ENCODE data around the gene ADI1.

The ADI1 gene, protein sequence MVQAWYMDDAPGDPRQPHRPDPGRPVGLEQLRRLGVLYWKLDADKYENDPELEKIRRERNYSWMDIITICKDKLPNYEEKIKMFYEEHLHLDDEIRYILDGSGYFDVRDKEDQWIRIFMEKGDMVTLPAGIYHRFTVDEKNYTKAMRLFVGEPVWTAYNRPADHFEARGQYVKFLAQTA

DNA sequence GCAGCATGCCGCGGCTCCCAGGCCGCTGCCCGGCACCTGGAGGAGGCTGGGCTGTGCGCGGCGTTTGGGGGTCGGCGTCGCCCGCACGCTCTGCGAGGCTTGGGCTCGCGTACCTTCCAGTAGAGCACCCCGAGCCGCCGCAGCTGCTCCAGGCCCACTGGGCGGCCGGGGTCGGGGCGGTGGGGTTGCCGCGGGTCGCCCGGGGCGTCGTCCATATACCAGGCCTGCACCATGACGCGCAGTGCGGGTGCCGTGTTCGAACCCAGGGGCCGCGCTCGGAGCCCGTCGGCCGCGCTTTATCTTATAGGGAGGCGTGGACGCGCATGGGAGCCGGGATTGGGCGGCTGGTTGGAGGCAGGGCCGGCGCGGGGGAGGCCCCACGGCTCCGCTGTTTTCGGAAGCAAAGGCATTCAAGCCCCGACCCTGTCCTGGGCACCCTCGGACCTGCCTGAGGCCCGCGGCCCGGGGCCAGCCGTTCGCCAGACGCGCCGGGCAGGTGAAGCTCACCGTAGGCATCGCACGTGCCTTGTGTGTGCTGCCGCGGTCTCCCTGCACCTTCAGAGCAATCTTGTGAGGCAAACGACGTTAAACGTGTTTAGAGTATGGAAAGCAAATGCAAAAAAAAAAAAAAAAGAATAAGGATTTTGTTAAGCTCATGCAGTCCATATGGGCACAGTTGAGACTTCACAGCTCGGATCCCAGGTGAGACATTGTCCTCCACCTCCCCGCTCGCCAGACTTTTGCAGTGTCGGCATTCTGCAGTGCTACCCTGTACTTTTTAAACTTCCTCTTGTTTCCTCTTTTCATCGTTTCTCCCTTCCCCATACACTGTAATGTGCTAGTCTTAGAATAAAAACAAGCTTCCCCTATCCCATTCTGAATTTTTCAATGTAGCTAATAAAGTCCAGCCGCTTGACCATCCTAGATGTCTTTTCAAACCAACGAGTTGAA, at the start of gene ADI1:
Gene ADI1, minus strand, starts transcription at position 277 of the 951 bp plus-strand sequence. Its CDS starts 44 bp downstream, at position 233.
- DNase-seq: peak; percentile 87

DNA sequence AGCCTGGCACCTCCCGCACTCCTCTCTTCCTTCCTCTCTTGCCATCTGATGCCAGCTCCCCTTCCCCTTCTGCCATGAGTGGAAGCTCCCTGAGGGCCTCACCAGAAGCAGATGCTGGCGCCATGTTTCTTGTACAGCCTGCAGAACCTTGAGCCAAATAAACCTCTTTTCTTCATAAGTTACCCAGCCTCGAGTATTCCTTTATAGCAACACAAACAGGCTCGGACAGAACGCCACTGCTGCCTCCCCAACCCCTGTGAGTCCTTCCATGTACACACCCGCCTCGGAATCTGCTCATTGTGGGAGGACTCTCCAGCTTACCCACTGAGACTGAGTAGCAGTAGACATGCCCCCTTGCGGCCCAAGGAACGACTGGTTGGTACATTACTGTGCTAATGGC, 47.5 kb upstream of the ADI1 start:
- DNase-seq: no peak

DNA sequence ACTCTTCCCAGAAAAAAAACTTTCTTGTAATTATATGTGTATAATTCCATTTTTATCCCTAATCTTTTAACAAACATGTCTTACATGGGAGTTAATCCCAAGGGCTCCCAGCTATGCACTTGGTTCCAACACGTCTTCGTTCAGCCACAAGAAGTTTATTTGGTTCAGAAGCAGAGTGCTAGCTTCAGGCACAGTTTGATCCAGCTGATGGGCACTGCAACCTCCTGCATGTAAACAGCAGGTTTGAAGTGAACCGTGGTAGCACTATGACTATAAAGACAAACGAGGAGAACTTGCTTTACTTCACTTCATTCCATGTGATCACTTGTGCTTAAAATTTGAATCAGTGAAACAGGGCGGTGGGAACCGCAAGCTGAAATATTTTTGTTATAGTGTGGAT, 45.8 kb upstream of the ADI1 start:
- DNase-seq: no peak

DNA sequence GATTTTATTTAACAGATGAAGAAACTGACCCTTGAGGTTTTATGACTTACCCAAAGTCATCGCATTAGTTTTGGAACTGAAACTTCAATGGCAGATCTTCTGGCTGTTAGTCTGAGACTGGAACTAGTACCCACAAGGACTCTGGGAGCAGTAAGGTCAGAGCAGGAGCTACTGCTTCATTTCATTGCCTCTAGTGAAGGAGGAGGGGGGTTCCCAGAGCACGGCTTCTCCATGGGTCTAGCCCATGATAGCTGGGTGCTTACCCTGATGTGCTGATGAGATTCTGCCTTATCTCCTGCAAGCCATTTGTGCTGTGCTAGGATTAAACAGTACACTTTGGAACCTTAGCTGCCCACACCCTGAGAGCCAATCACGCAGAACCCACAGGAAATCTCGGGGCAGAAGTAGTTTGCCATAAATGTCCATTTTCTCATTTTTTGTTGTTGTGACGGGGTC, 44.2 kb upstream of the ADI1 start:
- peak; percentile 60 for DNase-seq

DNA sequence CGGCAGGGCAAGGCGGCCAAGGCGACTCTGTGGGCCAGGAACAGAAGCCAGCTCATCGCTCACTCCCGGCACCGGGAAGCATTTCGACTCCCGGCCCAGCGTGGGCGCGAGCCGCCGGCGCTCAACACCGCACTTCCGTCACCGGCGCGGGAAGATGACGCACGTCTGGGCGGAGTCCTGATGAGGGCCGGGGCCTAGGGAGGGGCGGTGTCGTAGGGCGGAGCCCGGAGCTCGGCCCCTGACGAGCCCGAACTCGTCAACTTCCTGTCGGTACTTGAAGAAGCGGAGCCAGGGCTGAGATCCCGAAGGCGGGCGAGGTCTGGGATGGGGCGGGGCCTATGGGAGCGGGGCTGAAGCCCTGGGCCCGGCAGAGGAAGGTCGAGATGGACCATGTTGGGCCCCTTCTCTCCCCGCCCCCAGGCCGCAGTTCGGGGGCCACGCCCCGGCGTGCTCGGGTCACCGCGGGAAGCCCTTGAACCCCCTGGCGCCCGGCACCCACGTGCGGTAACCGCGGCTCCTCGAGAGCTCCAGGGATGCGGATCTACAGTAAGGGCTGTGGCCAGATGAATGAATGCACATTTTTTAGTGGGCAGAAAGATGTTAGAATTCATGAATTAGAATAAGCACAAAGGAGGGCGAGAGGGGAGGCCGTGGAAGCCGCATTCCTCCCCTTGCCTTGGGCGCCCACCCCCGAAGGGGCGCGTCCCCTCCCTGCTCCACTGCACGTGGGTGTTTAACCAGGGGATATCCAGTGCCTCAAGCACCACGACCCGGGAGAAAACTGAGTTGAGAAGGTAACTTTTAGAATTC, 39.1 kb upstream of the ADI1 start, which contains the start of gene RNASEH1:
Gene RNASEH1, minus strand, starts transcription at position 129 of the 810 bp plus-strand sequence. Its CDS starts 73 bp downstream, at position 56.
- DNase-seq: peak; percentile 99

DNA sequence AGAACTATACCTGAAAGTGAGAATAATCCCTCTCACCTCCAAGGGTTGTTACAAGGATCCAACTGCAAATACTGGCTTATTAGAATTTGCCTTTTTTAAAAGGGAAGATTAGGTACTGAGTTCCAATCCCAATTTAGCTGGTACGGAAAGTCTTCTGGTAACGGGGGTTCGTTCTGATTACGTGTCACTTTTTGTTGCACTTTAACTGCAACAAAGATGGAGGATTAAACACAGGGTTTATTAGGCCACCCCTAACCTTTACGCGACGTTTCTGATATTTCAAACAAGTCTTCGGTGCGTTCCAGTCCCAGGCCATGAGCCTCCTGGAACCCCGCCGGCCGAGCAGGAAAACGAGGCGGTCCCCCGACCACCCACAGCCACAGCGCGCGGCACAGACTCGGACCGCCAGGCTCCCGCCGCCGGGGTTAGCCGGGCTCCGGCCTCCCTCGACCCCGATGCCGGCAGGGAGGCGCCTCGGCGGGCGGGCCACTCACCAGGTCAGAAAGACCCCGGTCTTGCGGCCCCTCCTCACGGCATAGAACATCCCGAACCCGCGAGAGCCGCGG, 38.4 kb upstream of the ADI1 start:
- DNase-seq: peak; percentile 39

DNA sequence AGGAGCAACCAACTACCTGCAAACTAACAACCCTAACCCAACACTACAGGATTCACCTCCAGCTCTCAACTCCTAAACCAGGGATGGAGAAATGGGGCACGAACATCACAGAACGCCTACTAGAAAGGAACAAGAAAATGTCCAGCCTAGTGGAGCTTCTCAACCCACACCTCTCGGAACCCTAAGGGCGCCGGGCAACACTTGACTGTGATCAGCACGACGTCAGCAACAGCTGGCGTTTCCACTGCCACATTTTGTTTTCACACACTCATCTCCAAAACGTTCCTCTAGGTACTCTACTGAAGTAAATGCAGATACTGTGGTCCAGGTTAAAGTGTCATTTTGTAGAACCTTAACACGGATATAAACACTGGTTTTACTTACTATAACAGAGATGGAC, 34.6 kb upstream of the ADI1 start:
- DNase-seq: no peak

DNA sequence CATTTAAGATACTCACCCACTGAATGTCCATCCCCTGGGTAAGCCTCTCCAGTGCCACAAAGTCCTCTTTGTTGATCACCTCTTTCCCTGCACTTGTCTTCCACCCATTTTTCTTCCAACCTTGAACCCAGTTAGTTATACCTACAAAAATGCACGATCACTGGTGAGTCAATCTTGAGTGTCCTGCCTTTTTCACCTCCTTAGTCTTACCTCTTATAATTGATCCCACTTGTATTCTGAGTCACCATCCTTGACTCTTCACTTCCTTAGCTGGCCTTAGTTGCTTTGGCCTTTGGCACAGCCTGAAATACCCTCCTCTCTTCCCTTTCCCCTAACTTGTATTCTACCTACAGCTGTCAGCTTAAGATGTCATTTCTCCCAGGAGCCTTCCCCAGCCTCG, 28.6 kb upstream of the ADI1 start:
- no peak for DNase-seq

DNA sequence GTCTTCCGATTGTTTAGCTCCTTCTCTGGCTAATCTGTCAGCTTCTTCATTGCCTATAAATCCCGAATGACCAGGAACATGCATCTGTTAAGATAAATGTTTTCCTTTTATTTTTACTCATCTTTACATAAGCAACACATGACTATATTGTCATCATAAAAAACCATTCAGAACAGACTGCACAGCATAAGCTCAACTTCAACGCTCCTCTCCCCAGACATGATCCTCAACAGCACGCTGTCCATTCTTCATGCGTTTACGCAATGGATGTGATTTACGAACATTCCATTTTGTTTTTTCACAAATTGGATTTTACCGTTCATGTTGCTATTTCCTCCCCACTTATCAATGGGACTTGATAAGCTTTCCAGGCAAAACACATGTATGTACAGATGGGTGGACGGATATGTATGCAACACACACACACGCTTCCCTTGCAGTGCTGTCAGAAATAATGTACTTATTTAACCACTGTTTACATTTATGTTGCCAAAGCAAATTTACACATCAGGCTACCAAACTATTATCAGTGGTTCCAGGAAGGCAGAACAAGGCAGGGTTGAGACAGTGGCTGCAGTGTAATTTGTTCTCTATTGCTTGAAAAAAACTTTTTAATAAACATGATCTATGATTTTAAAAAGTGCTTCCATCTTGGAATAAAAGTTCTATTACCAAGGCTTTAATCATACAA, 26.6 kb upstream of the ADI1 start:
- DNase-seq: no peak

DNA sequence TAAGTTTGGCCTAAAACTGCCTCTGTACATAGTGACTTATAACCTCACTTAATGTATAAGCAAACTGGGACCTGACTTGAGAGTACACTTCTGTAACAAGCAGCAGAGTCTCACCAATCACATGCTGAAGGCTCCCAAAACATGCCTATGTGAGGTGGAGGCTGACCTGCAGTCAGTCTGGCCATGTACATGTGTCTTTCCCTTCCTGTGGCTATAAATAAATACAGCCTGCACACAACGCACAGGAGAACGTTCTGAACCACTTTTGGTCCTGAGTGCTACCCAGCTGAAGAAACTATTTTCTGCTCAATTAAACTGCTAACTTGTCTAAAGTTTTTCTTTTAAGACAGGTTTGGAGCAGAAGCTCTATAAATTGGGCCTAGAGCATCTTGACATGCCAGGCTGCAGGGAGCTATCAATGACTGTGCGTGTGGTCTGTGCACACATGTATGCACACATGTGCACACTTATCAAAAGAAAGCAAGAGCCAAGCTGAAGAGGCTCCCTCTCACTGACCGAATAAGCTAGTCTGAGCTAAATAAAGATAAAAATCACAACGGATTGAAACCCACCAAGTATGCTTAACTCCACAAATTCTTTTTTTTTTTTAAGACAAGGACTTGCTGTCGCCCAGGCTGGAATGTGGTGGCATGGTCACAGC, 23.8 kb upstream of the ADI1 start:
- no peak for DNase-seq

DNA sequence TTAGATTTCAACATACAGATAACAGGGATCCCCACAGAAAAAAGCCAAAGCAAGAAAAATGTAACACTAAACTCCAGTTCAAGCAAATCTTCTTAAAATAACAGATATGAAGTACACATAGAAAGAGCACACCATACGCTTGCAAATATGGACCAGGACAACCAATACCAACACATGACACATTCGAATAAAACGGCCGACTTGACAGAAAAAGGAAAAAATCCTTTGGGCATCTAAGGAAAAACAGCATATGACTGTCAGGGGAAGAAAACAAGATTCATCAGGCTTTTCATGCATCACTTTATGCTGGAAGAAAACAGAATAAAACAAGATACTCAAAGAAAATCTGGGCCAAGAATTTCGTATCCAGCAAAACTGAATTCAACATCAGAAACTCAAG, 22.8 kb upstream of the ADI1 start:
- DNase-seq: no peak

DNA sequence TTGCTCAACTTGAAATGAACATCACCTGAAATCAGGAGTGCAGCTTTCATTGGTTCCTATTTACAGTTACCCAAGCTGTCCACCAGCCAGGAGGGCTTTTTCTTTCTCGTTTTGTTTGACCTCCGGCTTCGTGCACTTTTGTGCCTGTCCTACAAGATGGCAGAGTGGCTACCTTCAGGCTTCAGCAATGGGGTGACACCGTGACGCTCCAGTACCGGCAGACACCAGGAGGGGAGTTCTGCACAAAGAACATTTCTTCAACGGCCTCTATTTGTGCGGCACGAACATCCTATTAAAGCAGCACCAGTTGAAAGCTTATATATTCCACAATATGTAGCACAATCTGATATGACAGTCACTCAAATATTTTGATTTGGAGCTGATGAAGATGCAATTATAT, 20.5 kb upstream of the ADI1 start:
- DNase-seq: no peak

DNA sequence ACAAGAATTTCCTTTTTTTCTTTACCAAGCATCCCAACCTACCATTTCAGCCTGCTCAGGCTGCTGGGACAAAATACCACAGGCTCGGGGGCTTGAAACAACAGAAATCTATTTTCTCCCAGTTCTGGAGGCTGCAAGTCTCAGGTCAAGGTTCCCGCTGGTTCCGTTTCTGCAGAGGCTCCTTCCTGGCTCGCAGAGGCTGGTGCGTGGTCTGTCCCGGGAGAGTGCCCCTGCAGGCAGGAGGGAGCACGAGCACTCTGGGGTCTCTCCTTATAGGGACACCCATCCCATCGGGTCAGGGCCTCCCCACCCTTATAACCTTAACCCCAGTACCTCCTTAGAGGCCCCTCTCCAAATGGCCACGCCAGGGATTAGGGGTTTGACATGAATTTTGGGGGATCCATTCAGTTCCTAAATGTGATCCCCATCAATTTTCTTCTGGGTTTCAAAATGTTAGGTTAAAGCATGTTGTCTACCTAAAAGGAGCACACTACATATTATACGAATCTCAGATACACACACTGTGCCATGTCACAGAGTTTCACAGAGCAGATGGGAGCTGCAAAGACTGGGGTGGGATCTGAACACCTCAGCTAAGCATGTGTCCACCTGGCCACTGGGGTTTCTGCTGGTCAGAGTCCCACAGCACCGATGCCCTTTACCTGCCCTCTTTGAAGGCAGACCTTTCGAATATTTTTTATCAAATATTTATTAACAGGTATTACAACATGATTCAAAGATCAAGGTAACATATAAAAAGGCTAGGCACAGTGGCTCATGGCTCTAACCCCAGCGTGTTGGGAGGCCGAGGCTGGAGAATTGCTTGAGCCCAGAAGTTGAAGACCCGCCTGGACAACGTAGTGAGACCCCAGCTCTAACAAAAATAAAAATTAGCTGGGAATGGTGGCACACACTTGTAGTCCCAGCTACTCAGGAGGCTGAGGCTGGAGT, 17.6 kb upstream of the ADI1 start:
- peak; percentile 85 for DNase-seq

DNA sequence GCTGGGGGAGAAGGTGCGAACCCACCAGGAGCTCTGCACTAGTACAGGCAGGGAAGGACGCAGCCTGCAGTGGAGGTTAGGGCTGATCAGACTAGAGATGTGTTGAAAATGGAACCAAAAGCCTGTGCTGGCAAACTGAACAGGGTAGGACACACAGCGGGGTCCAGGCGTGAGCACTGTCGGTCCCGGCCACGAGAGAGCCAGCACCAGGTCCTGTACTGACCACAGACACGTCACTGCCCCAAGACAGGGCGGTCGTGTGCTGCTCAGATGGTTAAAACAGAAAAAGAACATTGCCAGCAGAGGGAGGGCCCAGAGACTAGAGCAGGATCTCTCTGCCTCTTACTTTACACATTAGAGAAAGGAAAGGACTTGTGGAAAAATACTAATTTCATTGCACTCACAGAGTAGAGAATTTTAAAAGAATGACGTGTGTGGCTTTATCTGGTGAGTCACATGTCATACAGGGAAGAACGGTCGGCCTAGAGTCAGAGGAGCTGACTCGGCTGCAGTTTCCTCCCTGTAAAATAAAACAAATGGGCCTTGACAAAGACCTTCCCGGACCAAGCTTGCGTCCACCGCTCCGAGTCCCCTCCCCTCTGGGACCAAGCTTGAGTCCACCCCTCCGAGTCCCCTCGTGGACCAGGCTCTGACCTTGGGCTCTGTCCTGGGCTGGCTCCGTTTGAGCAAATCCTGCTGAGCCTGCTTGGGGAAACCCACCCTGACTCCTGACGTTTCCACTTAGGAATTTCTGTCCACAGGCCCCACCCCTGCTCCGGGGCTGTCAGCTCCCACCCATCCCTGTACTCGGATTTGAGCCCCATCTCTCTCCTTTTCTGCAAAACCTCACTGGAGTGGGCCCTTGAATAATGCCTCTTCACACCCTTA, 16.7 kb upstream of the ADI1 start:
- DNase-seq: peak; percentile 65

DNA sequence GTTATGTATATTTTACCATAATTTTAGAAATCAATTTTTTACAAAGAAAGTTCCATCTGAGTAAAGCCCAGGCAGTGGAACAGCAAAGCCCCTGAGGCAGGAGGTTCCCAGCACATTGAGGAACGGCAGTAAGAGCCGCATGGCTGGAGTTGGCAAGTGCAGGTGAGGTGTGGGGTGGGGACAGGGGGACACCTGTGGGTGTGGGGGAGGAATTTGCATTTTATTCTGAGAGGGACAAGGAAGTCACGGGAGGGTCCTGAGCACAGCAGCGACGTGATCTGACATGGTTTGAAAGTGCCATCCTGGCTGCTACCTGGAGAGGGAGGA, 16.1 kb upstream of the ADI1 start:
- DNase-seq: no peak

DNA sequence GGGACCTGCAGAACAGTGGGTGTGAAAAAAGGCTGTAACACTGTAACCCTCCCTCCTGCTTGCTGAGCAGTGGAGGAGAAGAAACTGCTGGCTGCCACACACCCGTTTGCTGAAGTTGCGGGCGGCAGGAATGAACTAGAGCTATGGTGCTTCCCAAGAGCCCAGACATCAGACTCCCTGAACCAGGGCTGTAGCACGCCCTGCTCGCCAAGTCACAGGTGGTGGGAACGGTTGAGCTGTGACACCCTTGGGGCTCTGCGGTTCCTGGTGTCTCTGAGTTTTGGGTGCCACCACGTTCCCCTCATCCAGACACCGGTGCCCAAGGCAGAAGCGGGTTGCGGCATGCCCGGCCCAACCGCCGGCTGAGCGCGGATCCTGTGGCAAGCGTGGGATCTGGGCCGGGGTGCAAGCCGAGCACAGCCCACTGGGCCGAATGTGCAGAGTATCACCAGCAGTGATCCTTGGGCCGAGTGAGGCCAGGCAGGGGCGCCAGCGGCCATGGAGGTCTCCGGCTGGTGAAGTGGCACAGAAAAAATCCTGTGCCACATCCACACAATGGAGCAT, 15.0 kb upstream of the ADI1 start:
- DNase-seq: no peak

DNA sequence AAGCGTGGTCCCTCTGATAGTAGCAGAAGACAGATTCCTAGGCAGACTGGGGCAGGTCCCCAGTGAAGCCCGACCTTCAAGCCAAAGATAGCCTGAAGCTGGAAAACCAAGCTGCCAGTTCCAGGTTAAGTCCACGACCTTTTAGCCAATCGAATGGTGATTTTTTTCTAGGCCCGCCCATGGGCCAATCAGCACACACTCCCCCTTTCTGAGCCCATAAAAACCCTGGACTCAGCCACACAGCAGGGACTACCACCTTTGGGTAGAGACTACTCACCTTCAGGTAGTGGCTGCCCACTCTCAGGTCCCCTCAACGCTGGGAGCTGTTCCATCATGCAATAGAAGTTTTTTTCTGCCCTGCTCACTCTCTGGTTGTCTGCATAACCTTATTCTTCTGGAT, 14.5 kb upstream of the ADI1 start:
- DNase-seq: no peak

DNA sequence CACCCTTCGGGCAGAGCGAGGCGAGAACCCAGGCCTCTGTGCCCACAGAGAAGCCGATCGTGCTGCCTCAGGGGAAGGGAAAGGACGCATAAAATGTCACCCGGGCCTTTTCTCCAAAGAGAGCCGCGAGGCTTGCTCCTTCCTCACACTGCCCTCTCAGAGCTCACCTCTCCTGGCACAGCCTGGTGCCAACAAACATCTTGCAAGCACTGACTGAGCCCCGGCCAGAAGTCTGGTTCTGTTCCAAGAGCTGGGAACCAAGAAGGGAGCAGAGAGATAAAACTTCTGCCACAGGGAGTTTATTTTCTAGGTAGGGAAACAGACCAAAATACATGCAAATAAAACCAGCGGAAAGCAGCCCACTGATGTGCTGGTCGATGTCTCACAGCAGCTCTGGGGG, 13.6 kb upstream of the ADI1 start:
- DNase-seq: no peak

DNA sequence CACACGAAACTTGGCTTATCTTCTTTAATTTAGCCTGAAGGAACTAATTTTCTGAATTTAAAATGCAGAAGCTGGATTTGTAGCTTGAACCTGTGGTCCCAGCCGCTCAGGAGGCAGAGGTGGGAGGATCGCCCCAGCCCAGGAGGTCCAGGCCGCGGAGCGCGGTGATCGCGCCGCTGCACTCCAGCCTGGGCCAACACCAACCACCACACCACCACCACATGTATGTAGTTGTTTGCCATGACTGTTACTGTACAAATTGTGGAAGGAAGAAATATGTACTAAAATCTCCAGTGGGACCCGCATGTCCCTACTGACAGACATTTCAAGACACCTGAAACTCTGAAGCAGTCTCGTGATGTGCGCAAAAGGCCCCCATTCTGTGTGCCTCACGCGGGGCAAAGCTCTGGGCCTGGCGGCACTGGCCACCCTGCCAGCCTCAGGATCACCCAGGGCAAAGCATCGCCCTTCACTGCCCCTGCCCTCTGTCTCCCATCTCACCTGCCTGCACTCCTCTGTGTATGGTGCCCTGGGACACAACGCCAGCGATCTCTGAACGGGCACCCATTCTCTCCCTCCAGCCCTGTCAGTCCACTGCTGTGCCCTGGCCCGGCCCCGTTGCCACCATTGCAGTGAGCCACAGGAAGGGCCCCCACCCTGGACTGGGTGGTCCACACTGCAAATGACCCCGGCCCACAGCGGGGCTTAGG, 10.1 kb upstream of the ADI1 start:
- DNase-seq: no peak
